Measurements from ENCODE around the gene SLC25A47.

DNA sequence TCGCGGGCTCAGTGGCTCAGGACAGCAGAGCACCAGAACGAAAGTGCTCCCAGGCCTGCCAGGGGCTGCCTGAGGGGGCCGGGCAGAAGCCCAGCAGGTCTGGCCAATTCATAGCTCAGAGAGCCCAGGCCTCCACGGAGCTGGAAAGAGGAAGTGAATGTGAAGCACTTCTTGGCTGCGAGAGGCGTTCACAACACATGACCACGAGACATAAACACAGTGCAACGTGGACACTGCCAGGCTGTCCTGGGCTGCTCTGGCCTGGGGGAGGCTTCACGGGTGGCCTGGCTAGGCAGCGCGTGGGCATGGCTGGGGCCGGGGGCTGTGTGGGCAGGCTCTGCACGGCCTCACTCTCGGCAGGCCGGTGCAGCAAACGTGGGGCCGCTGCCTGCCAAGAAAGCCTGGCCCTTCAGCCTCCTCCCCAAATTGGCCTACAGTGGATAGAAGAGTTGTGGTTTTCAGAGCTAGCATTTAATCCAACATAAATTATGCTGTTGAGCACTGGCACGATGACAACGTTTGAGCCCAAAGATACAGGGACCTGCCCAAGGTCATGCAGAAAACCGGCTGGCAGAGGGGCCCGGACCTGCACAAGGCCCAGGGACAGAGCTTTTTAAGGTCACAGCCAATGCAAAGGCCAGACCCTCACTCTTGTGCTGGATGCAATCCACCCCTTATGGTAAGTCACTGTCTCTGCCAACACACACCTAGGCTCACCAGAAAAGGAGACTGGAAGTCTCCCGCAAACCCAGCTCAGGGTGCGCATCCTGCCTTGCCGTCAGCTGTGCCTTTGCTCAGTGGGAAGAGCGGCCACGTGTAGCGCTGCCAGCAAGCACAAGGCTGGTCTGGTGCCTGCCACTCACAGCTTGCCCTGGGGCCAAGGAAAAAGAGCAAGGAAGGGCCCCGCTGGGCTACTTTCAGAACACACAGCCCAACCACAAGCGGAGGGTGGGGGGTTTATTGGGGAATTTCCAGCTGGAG lies 25.5 kb upstream of the SLC25A47 start:
- TF ChIP-seq, protein P1, sequence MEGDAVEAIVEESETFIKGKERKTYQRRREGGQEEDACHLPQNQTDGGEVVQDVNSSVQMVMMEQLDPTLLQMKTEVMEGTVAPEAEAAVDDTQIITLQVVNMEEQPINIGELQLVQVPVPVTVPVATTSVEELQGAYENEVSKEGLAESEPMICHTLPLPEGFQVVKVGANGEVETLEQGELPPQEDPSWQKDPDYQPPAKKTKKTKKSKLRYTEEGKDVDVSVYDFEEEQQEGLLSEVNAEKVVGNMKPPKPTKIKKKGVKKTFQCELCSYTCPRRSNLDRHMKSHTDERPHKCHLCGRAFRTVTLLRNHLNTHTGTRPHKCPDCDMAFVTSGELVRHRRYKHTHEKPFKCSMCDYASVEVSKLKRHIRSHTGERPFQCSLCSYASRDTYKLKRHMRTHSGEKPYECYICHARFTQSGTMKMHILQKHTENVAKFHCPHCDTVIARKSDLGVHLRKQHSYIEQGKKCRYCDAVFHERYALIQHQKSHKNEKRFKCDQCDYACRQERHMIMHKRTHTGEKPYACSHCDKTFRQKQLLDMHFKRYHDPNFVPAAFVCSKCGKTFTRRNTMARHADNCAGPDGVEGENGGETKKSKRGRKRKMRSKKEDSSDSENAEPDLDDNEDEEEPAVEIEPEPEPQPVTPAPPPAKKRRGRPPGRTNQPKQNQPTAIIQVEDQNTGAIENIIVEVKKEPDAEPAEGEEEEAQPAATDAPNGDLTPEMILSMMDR (IDR thresholded peaks at IDR 0.05), result no peak
- no peak for TF ChIP-seq POLR2A (IDR thresholded peaks at IDR 0.05)
